C4-2B (cell line): ENCODE results near the gene SRSF4.

Source experiments
- CTCF ChIP-seq: fragments of 450-650 bp; conservative IDR thresholded peaks from 2 replicates; pipeline ENCODE4 v1.5.1; 2017; ENCODE audit warnings: mild to moderate bottlenecking
- ZFX ChIP-seq: fragments of 450-650 bp; IDR thresholded peaks from 2 replicates; pipeline ENCODE4 v1.6.1; 2017

GRCh38 chr1:29105822-29106221 lies 75.9 kb downstream of the SRSF4 start:
- TF ChIP-seq CTCF (no peak), ZFX (no peak)
